Aorta (tissue), 5 donors: ENCODE results near the gene CTAGE1. TPM values are rescaled to one million over a fixed set of nuclear protein-coding genes. Genes with fewer than 3 reads are reported as not detected.

Experiments
- ATAC-seq: fragments of 200-7000 bp; cut with Tn5 transposase; one replicate; pipeline ENCODE4 v1.9.1; 2022; ENCODE audit warnings: moderate library complexity; ENCODE audit not compliant: low FRiP score
- DNase-seq, 2 donors: peaks; one replicate each; pipeline ENCODE4 v3.0.0-alpha.2; 2020
- H3K27ac ChIP-seq, 2 donors: one replicate each; pipeline ENCODE4 v1.5.1; 2013; ENCODE audit warnings: low read length in 2 of 2, mild to moderate bottlenecking in 2 of 2, moderate library complexity in 2 of 2, control low read depth in 1 of 2, inconsistent platforms in 1 of 2, low read depth in 1 of 2
- H3K27me3 ChIP-seq, 2 donors: one replicate each; pipeline ENCODE4 v1.6.1; 2013; ENCODE audit warnings: control low read depth in 1 of 2, low read length in 1 of 2, mild to moderate bottlenecking in 1 of 2, moderate library complexity in 1 of 2; ENCODE audit not compliant: insufficient read depth in 2 of 2, control insufficient read depth in 1 of 2
- H3K36me3 ChIP-seq, 2 donors: one replicate each; pipeline ENCODE4 v1.6.1; 2013; ENCODE audit warnings: control low read depth in 1 of 2, low read length in 1 of 2, mild to moderate bottlenecking in 1 of 2; ENCODE audit not compliant: insufficient read depth in 2 of 2, control insufficient read depth in 1 of 2
- H3K4me1 ChIP-seq, 2 donors: one replicate each; pipeline ENCODE4 v1.6.1; 2013; ENCODE audit warnings: low read length in 2 of 2, control low read depth in 1 of 2, mild to moderate bottlenecking in 1 of 2, moderate library complexity in 1 of 2; ENCODE audit not compliant: insufficient read depth in 2 of 2, control insufficient read depth in 1 of 2
- H3K4me3 ChIP-seq, 2 donors: one replicate each; pipeline ENCODE4 v1.5.1; 2013; ENCODE audit warnings: low read length in 2 of 2, control low read depth in 1 of 2, mild to moderate bottlenecking in 1 of 2
- H3K9me3 ChIP-seq: one replicate; pipeline ENCODE4 v1.6.1; 2013; ENCODE audit warnings: mild to moderate bottlenecking, low read length; ENCODE audit not compliant: control insufficient read depth
- WGBS, 2 donors: extraction: QIAGEN DNeasy Blood & Tissue Kit; methylation state at CpG; one replicate each; pipeline ENCODE4 v1.1.7; 2013; 5-methylcytosine and 5-hydroxymethylcytosine counted together
- intact Hi-C, 2 donors: fragments of 100-400 bp; cut with DNase I; formaldehyde crosslinking; loops; one replicate each; pipeline versions ENCODE4 v1.14.2 to v1.15.0; 2022
- polyA plus RNA-seq, 2 donors: library from polyadenylated mRNA; stranded (reverse); fragments of 200-250 nt; gene quantifications; one replicate each; pipeline ENCODE4 v1.2.3, GENCODE V29; 2013
- total RNA-seq, 2 donors: library from RNA; stranded (reverse); fragmentation: NEBNext Ultra II Directional; extraction: Animal tissue kit (Norgen Biotek cat#: 25700); gene quantifications; one replicate each; pipeline ENCODE4 v1.2.1, GENCODE V29; 2021
- donor health status: healthy with polysubstance abuse.
- donor health status: Bipolar disorder and iron deficiency.
- donor health status: DM: no; HTN: no; CAD: no.
- donor health status: DM: no; HTN: no; CAD: no.
- donor health status: DM: yes; HTN: yes; CAD: no.

CTAGE1 gene
- total and polyA plus RNA-seq, 4 donors, result not detected

- no peaks in the 10 kb centered on the region for H3K36me3 ChIP-seq
- H3K9me3 ChIP-seq, result no peaks in the 10 kb centered on the region
- no peak for ATAC-seq
- WGBS, 2 donors, result 63 to 68% methylated on average over 4 of the region's 4 CpGs
- intact Hi-C loops, result no loop called here
- no peak overlapping the region for H3K4me3 ChIP-seq
- H3K4me1 ChIP-seq, result peaks cover 2 to 11% of the 10 kb centered on the region in 2 donors
- DNase-seq, result no peak
- no peaks in the 10 kb centered on the region for H3K27me3 ChIP-seq
- peak overlapping the region in 1 of 2 donors; percentile 64 for H3K27ac ChIP-seq
These were observed 11.0 kb upstream of the CTAGE1 start for GRCh38 chr18:22428672-22429071.

GRCh38 chr18:22427822-22428549 is 10.3 kb upstream of the CTAGE1 start:
- H3K9me3 ChIP-seq, result no peaks in the 10 kb centered on the region
- peaks cover 0 to 13% of the 10 kb centered on the region in 2 donors for H3K4me1 ChIP-seq
- no peak overlapping the region for H3K4me3 ChIP-seq
- DNase-seq (no peak), ATAC-seq (no peak)
- 30 to 33% methylated on average over 7 of the region's 7 CpGs for WGBS, 2 donors
- H3K27me3 ChIP-seq, result no peaks in the 10 kb centered on the region
- no peaks in the 10 kb centered on the region for H3K36me3 ChIP-seq
- H3K27ac ChIP-seq, result peak overlapping the region; percentile 0 to 64
- intact Hi-C loops, result no loop called here

DNA sequence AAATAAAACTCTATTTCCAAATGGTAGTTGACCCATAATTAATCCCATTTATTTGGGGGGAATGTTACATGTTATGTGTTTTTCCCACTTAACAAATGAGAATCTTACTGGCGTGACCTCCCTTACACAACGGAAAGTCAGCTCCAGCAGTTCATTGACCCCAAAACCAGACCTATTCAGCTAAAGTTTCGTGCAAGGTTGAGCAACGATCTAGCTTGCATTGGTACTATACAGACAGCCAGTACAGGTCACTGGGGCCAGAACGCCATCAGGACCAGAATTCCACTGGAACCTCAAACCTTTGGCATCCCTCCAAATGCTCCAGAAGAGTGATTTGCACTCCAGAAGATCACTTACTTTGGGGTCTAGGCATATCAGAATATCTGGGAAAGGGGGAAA is 6.8 kb upstream of the CTAGE1 start:
- intact Hi-C loops, result loop anchor here (5.0 kb wide), 3 partner anchors 37 to 133 kb away; no protein-coding TSS in a partner anchor
- Histone ChIP-seq H3K36me3 (no peaks in the 10 kb centered on the region), H3K9me3 (no peaks in the 10 kb centered on the region), H3K27me3 (no peaks in the 10 kb centered on the region), H3K4me3 (no peak overlapping the region), H3K4me1 (peaks cover 0 to 10% of the 10 kb centered on the region in 2 donors), H3K27ac (no peak overlapping the region)
- no peak for ATAC-seq
- 81 to 85% methylated on average over 5 of the region's 5 CpGs for WGBS, 2 donors
- no peak for DNase-seq

DNA sequence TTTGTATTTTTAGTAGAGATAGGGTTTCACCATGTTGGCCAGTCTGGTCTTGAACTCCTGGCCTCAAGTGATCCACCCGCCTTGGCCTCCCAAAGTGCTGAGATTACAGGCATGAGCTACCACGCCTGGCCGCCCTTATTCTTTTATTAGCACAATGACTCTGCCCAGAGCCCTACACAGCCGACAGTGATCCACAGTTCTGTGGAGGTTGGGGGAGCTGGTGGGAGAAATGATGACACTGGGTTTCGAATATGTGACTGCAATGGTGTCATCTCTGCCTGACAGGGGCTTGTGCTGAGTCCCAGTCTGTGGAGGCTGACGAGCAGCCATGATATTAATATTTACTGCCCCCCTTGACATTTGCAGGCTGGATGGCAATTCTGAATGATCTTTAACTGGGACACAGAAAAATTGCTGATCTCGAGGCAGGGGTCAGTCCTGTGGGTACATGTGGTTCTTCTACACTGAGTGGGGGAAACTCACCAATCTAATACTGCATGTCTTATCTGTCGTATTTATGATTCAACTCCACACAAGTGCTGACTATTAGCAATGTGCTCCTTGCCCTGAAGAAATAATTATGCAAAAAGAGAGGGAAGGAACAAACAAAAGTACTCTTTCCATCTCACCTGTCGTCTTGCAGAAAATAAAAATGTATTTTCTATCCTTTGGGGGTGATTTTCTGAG is 6.3 kb upstream of the CTAGE1 start:
- no peak overlapping the region for H3K27ac ChIP-seq
- DNase-seq (no peak), ATAC-seq (no peak)
- no peak overlapping the region for H3K4me3 ChIP-seq
- H3K9me3 ChIP-seq, result no peaks in the 10 kb centered on the region
- intact Hi-C loops, result loop anchor here (5.0 kb wide), 3 partner anchors 37 to 133 kb away; no protein-coding TSS in a partner anchor
- H3K36me3 ChIP-seq, result no peaks in the 10 kb centered on the region
- WGBS, 2 donors, result 81 to 84% methylated on average over 9 of the region's 9 CpGs
- H3K4me1 ChIP-seq, result peaks cover 0 to 10% of the 10 kb centered on the region in 2 donors
- H3K27me3 ChIP-seq, result no peaks in the 10 kb centered on the region

- ATAC-seq (peak; percentile 17), DNase-seq (peak in 1 of 2 donors; percentile 64)
- Histone ChIP-seq H3K4me1 (peaks cover 0 to 7% of the 10 kb centered on the region in 2 donors), H3K36me3 (no peaks in the 10 kb centered on the region), H3K27me3 (no peaks in the 10 kb centered on the region), H3K27ac (peak overlapping the region in 1 of 2 donors; percentile 89), H3K9me3 (no peaks in the 10 kb centered on the region), H3K4me3 (no peak overlapping the region)
- intact Hi-C loops, result loop anchor here (5.0 kb wide), 3 partner anchors 36 to 134 kb away; no protein-coding TSS in a partner anchor
- 5 to 10% methylated on average over 9 of the region's 9 CpGs for WGBS, 2 donors
These were observed 5.3 kb upstream of the CTAGE1 start for GRCh38 chr18:22422909-22423548.

- peaks cover 0 to 4% of the 10 kb centered on the region in 2 donors for H3K4me1 ChIP-seq
- DNase-seq (no peak), ATAC-seq (no peak)
- H3K4me3 ChIP-seq, result no peak overlapping the region
- H3K27me3 ChIP-seq, result no peaks in the 10 kb centered on the region
- intact Hi-C loops, result loop anchor here (5.0 kb wide), 3 partner anchors 33 to 137 kb away; no protein-coding TSS in a partner anchor
- WGBS, 2 donors, result 95 to 97% methylated on average over 2 of the region's 2 CpGs
- no peaks in the 10 kb centered on the region for H3K9me3 ChIP-seq
- no peak overlapping the region for H3K27ac ChIP-seq
- no peaks in the 10 kb centered on the region for H3K36me3 ChIP-seq
These were observed 2.9 kb upstream of the CTAGE1 start for GRCh38 chr18:22420652-22421051.

- intact Hi-C loops, result no loop called here
- H3K4me1 ChIP-seq, result no peaks in the 10 kb centered on the region
- 61 to 63% methylated on average over 4 of the region's 4 CpGs for WGBS, 2 donors
These were observed 5.4 kb downstream of the CTAGE1 start for GRCh38 chr18:22412176-22412911.

DNA sequence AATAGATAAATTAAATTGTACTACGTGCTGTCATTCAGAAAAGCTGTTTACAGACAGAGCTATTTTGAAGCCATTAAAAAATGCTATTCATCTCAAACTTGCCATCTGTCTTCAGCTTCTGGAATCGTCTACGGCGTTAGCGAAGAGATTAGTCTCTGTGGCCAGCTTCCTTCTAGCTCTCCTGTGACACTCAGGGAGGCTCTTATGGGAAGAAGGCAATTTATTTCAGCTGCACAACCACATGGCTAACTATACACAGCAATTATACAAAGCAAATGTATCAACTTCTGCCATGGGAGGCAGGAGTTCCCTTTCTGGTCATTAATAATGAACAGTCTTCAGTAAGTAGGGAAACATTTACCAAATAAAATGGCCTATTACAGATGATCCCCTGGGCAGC is 6.3 kb downstream of the CTAGE1 start:
- DNase-seq (no peak), ATAC-seq (no peak)
- Histone ChIP-seq H3K4me1 (no peaks in the 10 kb centered on the region), H3K36me3 (no peaks in the 10 kb centered on the region), H3K9me3 (peaks cover 1% of the 10 kb centered on the region), H3K27me3 (no peaks in the 10 kb centered on the region), H3K4me3 (no peak overlapping the region), H3K27ac (no peak overlapping the region)
- 97 to 98% methylated on average over 5 of the region's 5 CpGs for WGBS, 2 donors
- intact Hi-C loops, result no loop called here

More at GRCh38 chr18:22412176-22412911, 5.4 kb downstream of the CTAGE1 start:
- H3K27ac ChIP-seq, result no peak overlapping the region
- H3K9me3 ChIP-seq, result peaks cover 1% of the 10 kb centered on the region
- no peaks in the 10 kb centered on the region for H3K27me3 ChIP-seq
- DNase-seq, result no peak
- no peak for ATAC-seq
- no peaks in the 10 kb centered on the region for H3K36me3 ChIP-seq
- no peak overlapping the region for H3K4me3 ChIP-seq
